ENCODE data around the gene RRP8.

RRP8 gene

GRCh38 chr11:6569706-6570105 lies 33.7 kb downstream of the RRP8 start:
- no peak overlapping the region for H3K4me3 ChIP-seq (ENCODE audit: low read length)
- H3K27ac ChIP-seq (ENCODE audit: low read length): no peak overlapping the region
- H3K9ac ChIP-seq (ENCODE audit: low read length): no peak overlapping the region
- no peaks in the 10 kb centered on the region for H3K36me3 ChIP-seq (ENCODE audit: control insufficient read depth, low read depth, low read length)
- H3K9me3 ChIP-seq (ENCODE audit: control insufficient read depth, low read depth, low read length): no peaks in the 10 kb centered on the region
- no peaks in the 10 kb centered on the region for H3K27me3 ChIP-seq (ENCODE audit: control insufficient read depth, insufficient read depth, low read length)
- peaks cover 5% of the 10 kb centered on the region for H3K4me1 ChIP-seq (ENCODE audit: control insufficient read depth, low read depth, low read length)

GRCh38 chr11:6568191-6568918 lies 35.1 kb downstream of the RRP8 start:
- Histone ChIP-seq H3K9me3 (ENCODE audit: control insufficient read depth, low read depth, low read length) (no peaks in the 10 kb centered on the region), H3K4me1 (ENCODE audit: control insufficient read depth, low read depth, low read length) (peaks cover 5% of the 10 kb centered on the region), H3K4me3 (ENCODE audit: low read length) (no peak overlapping the region), H3K9ac (ENCODE audit: low read length) (no peak overlapping the region), H3K27me3 (ENCODE audit: control insufficient read depth, insufficient read depth, low read length) (no peaks in the 10 kb centered on the region), H3K36me3 (ENCODE audit: control insufficient read depth, low read depth, low read length) (no peaks in the 10 kb centered on the region), H3K27ac (ENCODE audit: low read length) (no peak overlapping the region)

DNA sequence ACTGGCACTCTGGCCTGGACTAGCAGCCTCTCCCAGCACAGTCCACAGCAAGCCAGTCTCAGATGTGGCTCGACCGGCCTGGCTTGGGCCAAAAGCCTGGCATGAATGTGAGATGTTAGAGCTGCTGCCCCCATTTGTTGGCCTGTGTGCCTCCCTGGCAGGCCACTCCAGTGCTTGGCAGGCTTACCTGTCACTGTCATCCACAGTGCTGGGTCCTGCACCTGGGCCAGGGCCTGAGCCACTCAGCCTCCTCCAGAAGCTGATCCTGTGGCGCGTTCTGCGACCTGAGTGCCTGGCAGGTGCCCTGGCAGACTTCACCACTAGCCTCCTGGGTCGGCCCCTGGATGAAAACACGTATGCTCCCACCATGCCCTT lies 36.1 kb downstream of the RRP8 start:
- peaks cover 5% of the 10 kb centered on the region for H3K4me1 ChIP-seq (ENCODE audit: control insufficient read depth, low read depth, low read length)
- H3K27me3 ChIP-seq (ENCODE audit: control insufficient read depth, insufficient read depth, low read length): no peaks in the 10 kb centered on the region
- H3K9me3 ChIP-seq (ENCODE audit: control insufficient read depth, low read depth, low read length): no peaks in the 10 kb centered on the region
- no peaks in the 10 kb centered on the region for H3K36me3 ChIP-seq (ENCODE audit: control insufficient read depth, low read depth, low read length)
- H3K27ac ChIP-seq (ENCODE audit: low read length): no peak overlapping the region
- H3K4me3 ChIP-seq (ENCODE audit: low read length): no peak overlapping the region
- no peak overlapping the region for H3K9ac ChIP-seq (ENCODE audit: low read length)

GRCh38 chr11:6566704-6567370 lies 36.6 kb downstream of the RRP8 start:
- Histone ChIP-seq H3K4me3 (ENCODE audit: low read length) (no peak overlapping the region), H3K36me3 (ENCODE audit: control insufficient read depth, low read depth, low read length) (no peaks in the 10 kb centered on the region), H3K9me3 (ENCODE audit: control insufficient read depth, low read depth, low read length) (no peaks in the 10 kb centered on the region), H3K27me3 (ENCODE audit: control insufficient read depth, insufficient read depth, low read length) (no peaks in the 10 kb centered on the region), H3K9ac (ENCODE audit: low read length) (no peak overlapping the region), H3K4me1 (ENCODE audit: control insufficient read depth, low read depth, low read length) (peaks cover 5% of the 10 kb centered on the region), H3K27ac (ENCODE audit: low read length) (no peak overlapping the region)

DNA sequence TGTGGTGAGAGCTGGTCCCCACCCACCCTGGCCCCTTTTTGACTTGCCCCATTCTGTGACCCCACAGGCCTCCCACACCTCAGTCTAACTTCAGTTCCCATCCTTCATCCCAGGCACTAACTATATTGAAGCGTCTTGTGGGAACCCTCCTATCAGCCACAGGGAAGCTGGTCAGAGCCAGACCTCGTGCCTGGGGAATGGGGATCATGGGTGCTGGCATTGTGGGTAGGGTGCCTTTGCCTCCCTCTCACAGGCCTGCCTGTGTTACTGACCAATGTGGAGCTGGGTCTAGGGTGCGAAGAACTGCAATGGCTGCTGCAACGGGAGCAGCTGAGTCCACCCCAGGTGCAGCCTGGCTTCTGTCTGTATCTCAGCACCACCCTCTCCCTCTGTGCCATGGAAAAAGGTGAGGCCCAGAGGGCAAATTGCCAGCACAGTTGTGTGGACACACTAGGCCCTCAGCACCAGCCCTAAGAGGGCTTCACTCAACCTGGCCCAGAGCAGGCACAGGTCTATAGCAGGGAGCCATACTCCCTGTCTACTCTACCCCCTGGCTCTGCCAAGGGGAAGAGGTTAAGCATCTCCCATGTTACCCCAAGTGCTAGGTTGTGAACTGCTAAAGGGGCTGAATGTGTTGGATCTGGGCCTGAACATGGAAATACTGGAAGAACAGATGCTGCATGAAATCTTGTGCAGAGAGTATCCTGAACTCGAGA lies 37.3 kb downstream of the RRP8 start:
- Histone ChIP-seq H3K9me3 (ENCODE audit: control insufficient read depth, low read depth, low read length) (no peaks in the 10 kb centered on the region), H3K36me3 (ENCODE audit: control insufficient read depth, low read depth, low read length) (no peaks in the 10 kb centered on the region), H3K27ac (ENCODE audit: low read length) (no peak overlapping the region), H3K27me3 (ENCODE audit: control insufficient read depth, insufficient read depth, low read length) (no peaks in the 10 kb centered on the region), H3K4me3 (ENCODE audit: low read length) (no peak overlapping the region), H3K4me1 (ENCODE audit: control insufficient read depth, low read depth, low read length) (peaks cover 5% of the 10 kb centered on the region), H3K9ac (ENCODE audit: low read length) (no peak overlapping the region)

DNA sequence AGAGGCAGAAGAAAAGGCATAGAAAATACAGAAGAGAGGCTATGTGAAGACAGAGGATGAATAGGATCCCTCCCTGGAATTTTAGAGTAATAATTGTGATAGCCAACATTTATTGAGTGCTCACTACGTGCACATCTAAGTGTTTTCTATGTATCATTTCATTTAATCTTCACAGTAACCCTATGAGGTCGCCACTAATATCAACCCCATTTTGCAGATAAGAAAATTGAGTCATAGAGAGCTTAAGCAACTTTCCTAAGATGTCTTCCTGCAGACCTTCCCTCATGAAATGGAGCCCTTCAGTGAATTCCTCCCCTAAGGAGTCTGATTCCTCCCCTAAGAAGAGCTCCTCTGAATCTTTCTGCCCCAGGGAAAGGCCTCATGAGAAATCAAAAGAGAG lies 38.1 kb downstream of the RRP8 start:
- Histone ChIP-seq H3K27ac (ENCODE audit: low read length) (no peak overlapping the region), H3K27me3 (ENCODE audit: control insufficient read depth, insufficient read depth, low read length) (no peaks in the 10 kb centered on the region), H3K9me3 (ENCODE audit: control insufficient read depth, low read depth, low read length) (no peaks in the 10 kb centered on the region), H3K4me3 (ENCODE audit: low read length) (no peak overlapping the region), H3K36me3 (ENCODE audit: control insufficient read depth, low read depth, low read length) (no peaks in the 10 kb centered on the region), H3K9ac (ENCODE audit: low read length) (no peak overlapping the region), H3K4me1 (ENCODE audit: control insufficient read depth, low read depth, low read length) (peaks cover 5% of the 10 kb centered on the region)

DNA sequence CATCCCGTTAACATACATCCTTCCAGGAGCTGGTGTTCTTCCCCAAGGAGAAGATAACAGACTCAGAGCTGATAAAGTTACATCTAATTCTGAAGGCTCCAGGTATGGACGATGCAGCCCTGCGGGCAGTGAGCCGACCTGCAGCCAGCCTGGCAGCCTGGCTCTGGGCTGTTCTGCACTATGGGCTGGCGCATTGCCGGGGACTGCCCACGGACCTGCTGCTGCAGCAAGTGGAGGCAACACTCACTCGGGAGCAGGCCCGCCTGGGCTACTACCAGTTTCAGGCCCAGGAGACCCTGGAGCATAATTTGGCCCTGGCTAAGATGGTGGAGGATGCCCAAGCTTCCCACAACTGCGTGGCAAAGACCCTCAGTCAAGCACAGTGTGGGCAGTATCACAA lies 39.7 kb downstream of the RRP8 start:
- Histone ChIP-seq H3K36me3 (ENCODE audit: control insufficient read depth, low read depth, low read length) (no peaks in the 10 kb centered on the region), H3K4me3 (ENCODE audit: low read length) (no peak overlapping the region), H3K4me1 (ENCODE audit: control insufficient read depth, low read depth, low read length) (peaks cover 5% of the 10 kb centered on the region), H3K9me3 (ENCODE audit: control insufficient read depth, low read depth, low read length) (no peaks in the 10 kb centered on the region), H3K27me3 (ENCODE audit: control insufficient read depth, insufficient read depth, low read length) (no peaks in the 10 kb centered on the region), H3K27ac (ENCODE audit: low read length) (no peak overlapping the region), H3K9ac (ENCODE audit: low read length) (no peak overlapping the region)

GRCh38 chr11:6563121-6563619 lies 40.2 kb downstream of the RRP8 start:
- Histone ChIP-seq H3K4me3 (ENCODE audit: low read length) (no peak overlapping the region), H3K27me3 (ENCODE audit: control insufficient read depth, insufficient read depth, low read length) (no peaks in the 10 kb centered on the region)

GRCh38 chr11:6561288-6561687 lies 42.1 kb downstream of the RRP8 start:
- H3K4me3 ChIP-seq (ENCODE audit: low read length): no peak overlapping the region
- no peaks in the 10 kb centered on the region for H3K27me3 ChIP-seq (ENCODE audit: control insufficient read depth, insufficient read depth, low read length)
- no peak overlapping the region for H3K27ac ChIP-seq (ENCODE audit: low read length)

More at GRCh38 chr11:6563121-6563619, 40.2 kb downstream of the RRP8 start:
- Histone ChIP-seq H3K4me1 (ENCODE audit: control insufficient read depth, low read depth, low read length) (peaks cover 5% of the 10 kb centered on the region), H3K9me3 (ENCODE audit: control insufficient read depth, low read depth, low read length) (no peaks in the 10 kb centered on the region), H3K9ac (ENCODE audit: low read length) (no peak overlapping the region), H3K27ac (ENCODE audit: low read length) (no peak overlapping the region), H3K36me3 (ENCODE audit: control insufficient read depth, low read depth, low read length) (no peaks in the 10 kb centered on the region)

GRCh38 chr11:6559369-6559768 lies 44.0 kb downstream of the RRP8 start:
- no peak overlapping the region for H3K27ac ChIP-seq (ENCODE audit: low read length)
- no peaks in the 10 kb centered on the region for H3K4me1 ChIP-seq (ENCODE audit: control insufficient read depth, low read depth, low read length)
- H3K4me3 ChIP-seq (ENCODE audit: low read length): no peak overlapping the region
- H3K9ac ChIP-seq (ENCODE audit: low read length): no peak overlapping the region
- no peaks in the 10 kb centered on the region for H3K27me3 ChIP-seq (ENCODE audit: control insufficient read depth, insufficient read depth, low read length)
- H3K36me3 ChIP-seq (ENCODE audit: control insufficient read depth, low read depth, low read length): no peaks in the 10 kb centered on the region
- no peaks in the 10 kb centered on the region for H3K9me3 ChIP-seq (ENCODE audit: control insufficient read depth, low read depth, low read length)

More at GRCh38 chr11:6561288-6561687, 42.1 kb downstream of the RRP8 start:
- Histone ChIP-seq H3K9me3 (ENCODE audit: control insufficient read depth, low read depth, low read length) (no peaks in the 10 kb centered on the region), H3K4me1 (ENCODE audit: control insufficient read depth, low read depth, low read length) (peaks cover 5% of the 10 kb centered on the region), H3K9ac (ENCODE audit: low read length) (no peak overlapping the region), H3K36me3 (ENCODE audit: control insufficient read depth, low read depth, low read length) (no peaks in the 10 kb centered on the region)

GRCh38 chr11:6557761-6558674 lies 45.4 kb downstream of the RRP8 start:
- no peak overlapping the region for H3K9ac ChIP-seq (ENCODE audit: low read length)
- H3K36me3 ChIP-seq (ENCODE audit: control insufficient read depth, low read depth, low read length): no peaks in the 10 kb centered on the region
- no peaks in the 10 kb centered on the region for H3K27me3 ChIP-seq (ENCODE audit: control insufficient read depth, insufficient read depth, low read length)
- no peak overlapping the region for H3K4me3 ChIP-seq (ENCODE audit: low read length)
- no peaks in the 10 kb centered on the region for H3K4me1 ChIP-seq (ENCODE audit: control insufficient read depth, low read depth, low read length)
- no peaks in the 10 kb centered on the region for H3K9me3 ChIP-seq (ENCODE audit: control insufficient read depth, low read depth, low read length)
- H3K27ac ChIP-seq (ENCODE audit: low read length): no peak overlapping the region
